Fibroblast of lung (primary cell): Measurements from ENCODE around the gene UNKL. TPM values are rescaled to one million over a fixed set of nuclear protein-coding genes. Genes with fewer than 3 reads are reported as not detected.

Experiments
- DNase-seq, 2 donors: peaks; one replicate each; pipeline versions ENCODE4 v3.0.0 to v3.0.0-alpha.2; 2010; ENCODE audit warnings: low read depth in 2 of 2
- H2AFZ ChIP-seq: 2 replicates; pipeline ENCODE4 v1.5.1; 2012; ENCODE audit warnings: low read length, control low read depth, inconsistent platforms
- H3K27ac ChIP-seq: 2 replicates; pipeline ENCODE4 v1.5.1; 2011; ENCODE audit warnings: low read length, control low read depth; ENCODE audit not compliant: insufficient read depth
- H3K27me3 ChIP-seq: 2 replicates; pipeline ENCODE4 v1.5.1; 2011; ENCODE audit warnings: mild to moderate bottlenecking, low read length; ENCODE audit not compliant: control insufficient read depth, insufficient read depth
- H3K36me3 ChIP-seq: 2 replicates; pipeline ENCODE4 v1.5.1; 2011; ENCODE audit warnings: low read length; ENCODE audit not compliant: control insufficient read depth, insufficient read depth
- H3K4me1 ChIP-seq: 2 replicates; pipeline ENCODE4 v1.5.1; 2011; ENCODE audit warnings: low read length; ENCODE audit not compliant: control insufficient read depth, insufficient read depth; ENCODE audit errors: extremely low read depth
- H3K4me2 ChIP-seq: 2 replicates; pipeline ENCODE4 v1.5.1; 2011; ENCODE audit warnings: low read length, control low read depth; ENCODE audit not compliant: insufficient read depth; ENCODE audit errors: extremely low read depth
- H3K4me3 ChIP-seq, 4 experiments: fragments of 200-600 bp in 1 of 4; sonication (generic) in 1 of 4; replicated peaks in 1 of 4; 2 replicates each; pipeline ENCODE4 v1.5.1; 2011 to 2016; ENCODE audit warnings: low read length in 4 of 4, low read depth in 3 of 4, mild to moderate bottlenecking in 3 of 4, control low read depth in 2 of 4, inconsistent platforms in 1 of 4, mixed read lengths in 1 of 4; ENCODE audit not compliant: insufficient read depth in 1 of 4; ENCODE audit errors: control extremely low read depth in 1 of 4
- H3K79me2 ChIP-seq: 2 replicates; pipeline ENCODE4 v1.5.1; 2012; ENCODE audit warnings: mild to moderate bottlenecking, low read length, inconsistent platforms; ENCODE audit not compliant: control insufficient read depth, insufficient read depth
- H3K9ac ChIP-seq: 2 replicates; pipeline ENCODE4 v1.5.1; 2011; ENCODE audit warnings: mild to moderate bottlenecking, low read length, control low read depth; ENCODE audit not compliant: insufficient read depth
- H3K9me3 ChIP-seq: 2 replicates; pipeline ENCODE4 v1.5.1; 2012; ENCODE audit warnings: low read depth, low read length; ENCODE audit not compliant: control insufficient read depth, insufficient read depth
- H4K20me1 ChIP-seq: 2 replicates; pipeline ENCODE4 v1.5.1; 2011; ENCODE audit warnings: low read length; ENCODE audit not compliant: control insufficient read depth, insufficient read depth; ENCODE audit errors: extremely low read depth
- EZH2 ChIP-seq: IDR thresholded peaks from 2 replicates; pipeline ENCODE4 v1.5.1; 2012; ENCODE audit warnings: low read length, control low read depth, mild to moderate bottlenecking; ENCODE audit errors: missing control alignments
- polyA plus RNA-seq, 2 donors: library from polyadenylated mRNA; depleted of rRNA in 1 of 2; stranded (reverse) in 1 of 2; unstranded in 1 of 2; fragments of >200 nt; gene quantifications; 2 replicates each; pipeline ENCODE4 v1.2.1, GENCODE V29; 2011 to 2012; ENCODE audit warnings: missing spikeins in 1 of 2
- total RNA-seq: library from RNA; depleted of rRNA; stranded (reverse); fragments of >200 nt; gene quantifications from 2 replicates; pipeline ENCODE4 v1.2.1, GENCODE V29; 2014
- TF ChIP-seq, protein P1 (sequence below), 2 donors: IDR thresholded peaks in 1 of 2; conservative IDR thresholded peaks in 1 of 2; 1 replicate in 1 of 2; 2 replicates in 1 of 2; pipeline ENCODE4 v1.5.1; 2011 to 2012; ENCODE audit warnings: low read length in 2 of 2, control low read depth in 1 of 2, inconsistent platforms in 1 of 2, low read depth in 1 of 2, mild to moderate bottlenecking in 1 of 2

UNKL gene
- total and polyA plus RNA-seq, 2 donors (not counting 1 experiment from before 2014, with no cell fraction given) = 4.3 to 6.3 TPM

GRCh38 chr16:1427473-1428461 is 13.3 kb upstream of the UNKL start:
- Histone ChIP-seq H3K9ac (no peak overlapping the region), H2AFZ (no peak overlapping the region), H3K4me1 (no peaks in the 10 kb centered on the region), H3K4me3 (no peak overlapping the region), H3K27me3 (no peaks in the 10 kb centered on the region), H3K9me3 (no peaks in the 10 kb centered on the region), H3K79me2 (no peaks in the 10 kb centered on the region), H3K27ac (no peak overlapping the region), H3K4me2 (no peak overlapping the region), H3K36me3 (no peaks in the 10 kb centered on the region), H4K20me1 (no peaks in the 10 kb centered on the region)
- TF ChIP-seq, protein P1, sequence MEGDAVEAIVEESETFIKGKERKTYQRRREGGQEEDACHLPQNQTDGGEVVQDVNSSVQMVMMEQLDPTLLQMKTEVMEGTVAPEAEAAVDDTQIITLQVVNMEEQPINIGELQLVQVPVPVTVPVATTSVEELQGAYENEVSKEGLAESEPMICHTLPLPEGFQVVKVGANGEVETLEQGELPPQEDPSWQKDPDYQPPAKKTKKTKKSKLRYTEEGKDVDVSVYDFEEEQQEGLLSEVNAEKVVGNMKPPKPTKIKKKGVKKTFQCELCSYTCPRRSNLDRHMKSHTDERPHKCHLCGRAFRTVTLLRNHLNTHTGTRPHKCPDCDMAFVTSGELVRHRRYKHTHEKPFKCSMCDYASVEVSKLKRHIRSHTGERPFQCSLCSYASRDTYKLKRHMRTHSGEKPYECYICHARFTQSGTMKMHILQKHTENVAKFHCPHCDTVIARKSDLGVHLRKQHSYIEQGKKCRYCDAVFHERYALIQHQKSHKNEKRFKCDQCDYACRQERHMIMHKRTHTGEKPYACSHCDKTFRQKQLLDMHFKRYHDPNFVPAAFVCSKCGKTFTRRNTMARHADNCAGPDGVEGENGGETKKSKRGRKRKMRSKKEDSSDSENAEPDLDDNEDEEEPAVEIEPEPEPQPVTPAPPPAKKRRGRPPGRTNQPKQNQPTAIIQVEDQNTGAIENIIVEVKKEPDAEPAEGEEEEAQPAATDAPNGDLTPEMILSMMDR (conservative IDR thresholded peaks at IDR 0.05 in 1 of 2, IDR thresholded peaks at IDR 0.05 in 1 of 2; ENCODE audit: low read depth in 1 of 2, low read length in 2 of 2) = no peak
- no peak for TF ChIP-seq EZH2
- no peak for DNase-seq

- H3K9ac ChIP-seq = no peak overlapping the region
- no peak for TF ChIP-seq EZH2
- TF ChIP-seq, protein P1 (conservative IDR thresholded peaks at IDR 0.05 in 1 of 2, IDR thresholded peaks at IDR 0.05 in 1 of 2; ENCODE audit: low read depth in 1 of 2, low read length in 2 of 2) = no peak
- H3K4me3 ChIP-seq = no peak overlapping the region
- no peaks in the 10 kb centered on the region for H3K36me3 ChIP-seq
- H3K79me2 ChIP-seq = no peaks in the 10 kb centered on the region
- DNase-seq = no peak
- no peaks in the 10 kb centered on the region for H3K9me3 ChIP-seq
- H2AFZ ChIP-seq = no peak overlapping the region
- H3K27ac ChIP-seq = no peak overlapping the region
- no peaks in the 10 kb centered on the region for H4K20me1 ChIP-seq
- no peak overlapping the region for H3K4me2 ChIP-seq
- no peaks in the 10 kb centered on the region for H3K27me3 ChIP-seq
- H3K4me1 ChIP-seq = no peaks in the 10 kb centered on the region
Measured at GRCh38 chr16:1426734-1427471, 12.4 kb upstream of the UNKL start.
